WI38 (cell line): ENCODE data around the gene TCFL5.

Experiments
- H3K4me3 ChIP-seq: 2 replicates; pipeline ENCODE4 v1.5.1; 2011; ENCODE audit warnings: low read depth, mild to moderate bottlenecking, control low read depth, low read length
- TF ChIP-seq, protein P1 (sequence below): IDR thresholded peaks from 2 replicates; pipeline ENCODE4 v1.5.1; 2012; ENCODE audit warnings: low read depth, mild to moderate bottlenecking, control low read depth, low read length

The TCFL5 gene

GRCh38 chr20:62793757-62794006 lies 67.9 kb downstream of the TCFL5 start:
- TF ChIP-seq, protein P1, sequence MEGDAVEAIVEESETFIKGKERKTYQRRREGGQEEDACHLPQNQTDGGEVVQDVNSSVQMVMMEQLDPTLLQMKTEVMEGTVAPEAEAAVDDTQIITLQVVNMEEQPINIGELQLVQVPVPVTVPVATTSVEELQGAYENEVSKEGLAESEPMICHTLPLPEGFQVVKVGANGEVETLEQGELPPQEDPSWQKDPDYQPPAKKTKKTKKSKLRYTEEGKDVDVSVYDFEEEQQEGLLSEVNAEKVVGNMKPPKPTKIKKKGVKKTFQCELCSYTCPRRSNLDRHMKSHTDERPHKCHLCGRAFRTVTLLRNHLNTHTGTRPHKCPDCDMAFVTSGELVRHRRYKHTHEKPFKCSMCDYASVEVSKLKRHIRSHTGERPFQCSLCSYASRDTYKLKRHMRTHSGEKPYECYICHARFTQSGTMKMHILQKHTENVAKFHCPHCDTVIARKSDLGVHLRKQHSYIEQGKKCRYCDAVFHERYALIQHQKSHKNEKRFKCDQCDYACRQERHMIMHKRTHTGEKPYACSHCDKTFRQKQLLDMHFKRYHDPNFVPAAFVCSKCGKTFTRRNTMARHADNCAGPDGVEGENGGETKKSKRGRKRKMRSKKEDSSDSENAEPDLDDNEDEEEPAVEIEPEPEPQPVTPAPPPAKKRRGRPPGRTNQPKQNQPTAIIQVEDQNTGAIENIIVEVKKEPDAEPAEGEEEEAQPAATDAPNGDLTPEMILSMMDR, result no peak
- H3K4me3 ChIP-seq, result peak overlapping the region; percentile 33

- H3K4me3 ChIP-seq, result no peak overlapping the region
- TF ChIP-seq, protein P1, result no peak
Observed at GRCh38 chr20:62792940-62793756, 68.5 kb downstream of the TCFL5 start.

GRCh38 chr20:62792182-62792939 lies 69.3 kb downstream of the TCFL5 start:
- no peak overlapping the region for H3K4me3 ChIP-seq
- TF ChIP-seq, protein P1, result no peak

GRCh38 chr20:62791301-62792181 lies 70.1 kb downstream of the TCFL5 start:
- H3K4me3 ChIP-seq, result no peak overlapping the region
- TF ChIP-seq, protein P1, result peak; percentile 94
